Activated B cell treated with CpG ODN at 0.5 μM for 24 hours (primary cell): ENCODE results near the gene TTC14. TPM values are rescaled to one million over a fixed set of nuclear protein-coding genes. Genes with fewer than 3 reads are reported as not detected.

Experiments
- ATAC-seq: fragments of 200-7000 bp; cut with Tn5 transposase; one replicate; pipeline ENCODE4 v1.10.0; 2021; ENCODE audit warnings: low read depth, mild to moderate bottlenecking, moderate library complexity
- CTCF ChIA-PET: fragments of 350-600 bp; sonication (Branson Sonifier 250); formaldehyde crosslinking; loops from one replicate; lab custom pipeline; 2021; ENCODE audit warnings: antibody characterized with exemption; lab: Charles Lee
- POLR2A ChIA-PET: fragments of 350-600 bp; sonication (Branson Sonifier 250); formaldehyde crosslinking; loops from one replicate; lab custom pipeline; 2021; ENCODE audit warnings: antibody characterized with exemption; lab: Charles Lee
- DNase-seq: peaks from one replicate; pipeline ENCODE4 v3.0.0; 2022
- H3K27ac Mint-ChIP-seq: one replicate; pipeline ENCODE4 v1.8.0; 2020; ENCODE audit warnings: mixed read lengths
- H3K27me3 Mint-ChIP-seq: one replicate; pipeline ENCODE4 v1.8.0; 2021; ENCODE audit warnings: mixed read lengths
- H3K36me3 Mint-ChIP-seq: one replicate; pipeline ENCODE4 v1.8.0; 2021; ENCODE audit warnings: low read depth, mixed read lengths
- H3K4me1 Mint-ChIP-seq: one replicate; pipeline ENCODE4 v1.8.0; 2021; ENCODE audit warnings: mixed read lengths
- H3K4me3 Mint-ChIP-seq: one replicate; pipeline ENCODE4 v1.8.0; 2020; ENCODE audit warnings: mild to moderate bottlenecking, mixed read lengths
- H3K9me3 Mint-ChIP-seq: one replicate; pipeline ENCODE4 v1.8.0; 2020; ENCODE audit warnings: mixed read lengths
- CTCF ChIP-seq: fragments of 200-600 bp; IDR thresholded peaks from one replicate; pipeline ENCODE4 v1.8.0; 2022; ENCODE audit warnings: antibody characterized with exemption, mild to moderate bottlenecking
- intact Hi-C: fragments of 100-400 bp; cut with micrococcal nuclease; formaldehyde crosslinking; loops from one replicate; pipeline ENCODE4 v1.15.1; 2024
- total RNA-seq: library from RNA; stranded (reverse); gene quantifications from 2 replicates; pipeline ENCODE4 v1.2.3, GENCODE V29; 2022

The TTC14 gene
- total RNA-seq: 81.5 and 82.2 TPM in 2 replicates

- intact Hi-C loops: loop anchor here (1.0 to 5.0 kb wide), 6 partner anchors 310 to 1255 kb away; partner anchors contain the start of genes ACTL6A, DNAJC19, FXR1 and MFN1
- H3K27me3 Mint-ChIP-seq: peaks cover 5% of the 10 kb centered on the region
- ATAC-seq (peak; percentile 91), DNase-seq (peak; percentile 81)
- TF ChIP-seq CTCF: no peak
- ChIA-PET POLR2A (interaction anchor here (0.9 to 1.9 kb wide), 8 partner anchors 12 to 1151 kb away, joined by 3 to 36 read pairs (median 3); partner anchors contain the start of genes DNAJC19, FXR1, GNB4 and MRPL47), CTCF (interaction anchor here (1.0 to 1.5 kb wide), 2 partner anchors 310 to 673 kb away, joined by 3 read pairs; partner anchors contain the start of gene FXR1)
- peaks cover 8% of the 10 kb centered on the region for H3K9me3 Mint-ChIP-seq
- peaks cover 46% of the 10 kb centered on the region for H3K36me3 Mint-ChIP-seq
- H3K4me3 Mint-ChIP-seq: peak within 1 kb of the TSS; percentile 97
- peak within 1 kb of the TSS; percentile 95 for H3K27ac Mint-ChIP-seq
- H3K4me1 Mint-ChIP-seq: peaks cover 22% of the 10 kb centered on the region
Observed at GRCh38 chr3:180601688-180602666, at the start of gene TTC14. TSS of gene TTC14 (plus strand) at chr3:180602163. CDS start at chr3:180602262, 99 bp downstream.

- Mint-ChIP-seq H3K27me3 (peaks cover 5% of the 10 kb centered on the region), H3K27ac (no peak overlapping the region), H3K36me3 (no peaks in the 10 kb centered on the region), H3K9me3 (peaks cover 9% of the 10 kb centered on the region), H3K4me3 (no peak overlapping the region), H3K4me1 (no peaks in the 10 kb centered on the region)
- ChIA-PET CTCF (no interaction called here), POLR2A (no interaction called here)
- intact Hi-C loops: no loop called here
- no peak for ATAC-seq
- no peak for TF ChIP-seq CTCF
- DNase-seq: no peak
Observed at GRCh38 chr3:180563406-180563805, 38.6 kb upstream of the TTC14 start.

GRCh38 chr3:180564676-180565075 is 37.3 kb upstream of the TTC14 start:
- Mint-ChIP-seq H3K4me1 (no peaks in the 10 kb centered on the region), H3K27ac (no peak overlapping the region), H3K9me3 (peaks cover 4% of the 10 kb centered on the region), H3K36me3 (no peaks in the 10 kb centered on the region), H3K4me3 (no peak overlapping the region), H3K27me3 (peaks cover 5% of the 10 kb centered on the region)
- DNase-seq (no peak), ATAC-seq (no peak)
- POLR2A ChIA-PET: no interaction called here
- no peak for TF ChIP-seq CTCF
- intact Hi-C loops: no loop called here
- CTCF ChIA-PET: no interaction called here

GRCh38 chr3:180570238-180570637 is 31.7 kb upstream of the TTC14 start:
- H3K4me1 Mint-ChIP-seq: no peaks in the 10 kb centered on the region
- no peaks in the 10 kb centered on the region for H3K27me3 Mint-ChIP-seq
- H3K27ac Mint-ChIP-seq: no peak overlapping the region
- H3K36me3 Mint-ChIP-seq: no peaks in the 10 kb centered on the region
- no peaks in the 10 kb centered on the region for H3K9me3 Mint-ChIP-seq
- ChIA-PET CTCF (no interaction called here), POLR2A (no interaction called here)
- DNase-seq (no peak), ATAC-seq (no peak)
- TF ChIP-seq CTCF: no peak
- no peak overlapping the region for H3K4me3 Mint-ChIP-seq
- intact Hi-C loops: no loop called here
